Subcutaneous abdominal adipose tissue (tissue), 5 donors: ENCODE results near the gene KIF1B.

Source experiments
- H3K27ac ChIP-seq: one replicate; pipeline ENCODE4 v1.7.0; 2013; ENCODE audit warnings: low read depth, mild to moderate bottlenecking, inconsistent platforms, low read length, moderate library complexity
- H3K27me3 ChIP-seq, 5 donors: one replicate each; pipeline ENCODE4 v1.7.0; 2013; ENCODE audit warnings: low read length in 5 of 5, inconsistent platforms in 1 of 5; ENCODE audit not compliant: control insufficient read depth in 5 of 5, insufficient read depth in 4 of 5
- H3K36me3 ChIP-seq, 5 donors: one replicate each; pipeline ENCODE4 v1.7.0; 2013; ENCODE audit warnings: low read length in 5 of 5; ENCODE audit not compliant: control insufficient read depth in 5 of 5, insufficient read depth in 5 of 5
- H3K4me1 ChIP-seq, 5 donors: one replicate each; pipeline ENCODE4 v1.7.0; 2013; ENCODE audit warnings: low read length in 5 of 5, mild to moderate bottlenecking in 3 of 5, moderate library complexity in 1 of 5; ENCODE audit not compliant: control insufficient read depth in 5 of 5, insufficient read depth in 5 of 5
- H3K4me3 ChIP-seq, 5 donors: one replicate each; pipeline ENCODE4 v1.7.0; 2013; ENCODE audit warnings: low read length in 5 of 5, low read depth in 1 of 5
- H3K9ac ChIP-seq, 5 donors: one replicate each; pipeline ENCODE4 v1.7.0; 2013; ENCODE audit warnings: low read length in 5 of 5, mild to moderate bottlenecking in 4 of 5, moderate library complexity in 3 of 5
- H3K9me3 ChIP-seq, 5 donors: one replicate each; pipeline ENCODE4 v1.7.0; 2013; ENCODE audit warnings: low read length in 5 of 5; ENCODE audit not compliant: control insufficient read depth in 5 of 5
- donor health status: healthy.
- donor health status: healthy.
- donor health status: healthy.
- donor health status: healthy.
- donor health status: healthy.

Gene KIF1B

GRCh38 chr1:10209905-10210810, at the start of gene KIF1B:
Gene KIF1B, plus strand, starts transcription at chr1:10210570. Its CDS starts 21,759 bp downstream, at chr1:10232329.
- H3K9me3 ChIP-seq = no peaks in the 10 kb centered on the region
- no peaks in the 10 kb centered on the region for H3K36me3 ChIP-seq
- peak within 1 kb of the TSS; percentile 78 to 100 (median 96) for H3K4me3 ChIP-seq
- no peaks in the 10 kb centered on the region for H3K27me3 ChIP-seq
- H3K27ac ChIP-seq = peak within 1 kb of the TSS; percentile 98
- H3K9ac ChIP-seq = peak within 1 kb of the TSS; percentile 71 to 100 (median 95)
- H3K4me1 ChIP-seq = peaks cover 6 to 33% (median 30%) of the 10 kb centered on the region in 5 donors

GRCh38 chr1:10160907-10161490, 49.4 kb upstream of the KIF1B start:
- Histone ChIP-seq H3K4me1 (no peaks in the 10 kb centered on the region), H3K27ac (no peak overlapping the region), H3K36me3 (peaks cover 12 to 66% (median 42%) of the 10 kb centered on the region in 5 donors), H3K9ac (no peak overlapping the region), H3K9me3 (no peaks in the 10 kb centered on the region), H3K4me3 (no peak overlapping the region), H3K27me3 (no peaks in the 10 kb centered on the region)

- no peaks in the 10 kb centered on the region for H3K9me3 ChIP-seq
- no peaks in the 10 kb centered on the region for H3K27me3 ChIP-seq
- H3K27ac ChIP-seq = no peak overlapping the region
- no peak overlapping the region for H3K9ac ChIP-seq
- H3K36me3 ChIP-seq = peaks cover 9 to 69% (median 48%) of the 10 kb centered on the region in 5 donors
- no peak overlapping the region for H3K4me3 ChIP-seq
- no peaks in the 10 kb centered on the region for H3K4me1 ChIP-seq
Observed at GRCh38 chr1:10161541-10162290, 48.7 kb upstream of the KIF1B start.

GRCh38 chr1:10168912-10169514, 41.4 kb upstream of the KIF1B start:
- Histone ChIP-seq H3K4me1 (no peaks in the 10 kb centered on the region), H3K9me3 (no peaks in the 10 kb centered on the region), H3K27ac (no peak overlapping the region), H3K27me3 (no peaks in the 10 kb centered on the region), H3K4me3 (no peak overlapping the region), H3K36me3 (peaks cover 20 to 83% (median 71%) of the 10 kb centered on the region in 5 donors), H3K9ac (no peak overlapping the region)

- Histone ChIP-seq H3K4me1 (no peaks in the 10 kb centered on the region), H3K27me3 (no peaks in the 10 kb centered on the region), H3K27ac (no peak overlapping the region), H3K9me3 (no peaks in the 10 kb centered on the region), H3K9ac (no peak overlapping the region), H3K4me3 (no peak overlapping the region), H3K36me3 (peaks cover 20 to 76% (median 65%) of the 10 kb centered on the region in 5 donors)
Observed at GRCh38 chr1:10170239-10170574, 40.2 kb upstream of the KIF1B start.

- no peaks in the 10 kb centered on the region for H3K9me3 ChIP-seq
- H3K27ac ChIP-seq = no peak overlapping the region
- H3K4me3 ChIP-seq = no peak overlapping the region
- peaks cover 24 to 68% (median 57%) of the 10 kb centered on the region in 5 donors for H3K36me3 ChIP-seq
- no peaks in the 10 kb centered on the region for H3K4me1 ChIP-seq
- H3K9ac ChIP-seq = no peak overlapping the region
- H3K27me3 ChIP-seq = no peaks in the 10 kb centered on the region
Observed at GRCh38 chr1:10171105-10171767, 39.1 kb upstream of the KIF1B start.

- Histone ChIP-seq H3K36me3 (peaks cover 26 to 63% (median 54%) of the 10 kb centered on the region in 5 donors), H3K9ac (no peak overlapping the region), H3K27me3 (no peaks in the 10 kb centered on the region), H3K9me3 (no peaks in the 10 kb centered on the region), H3K4me3 (no peak overlapping the region), H3K27ac (no peak overlapping the region), H3K4me1 (no peaks in the 10 kb centered on the region)
Observed at GRCh38 chr1:10171995-10172669, 38.2 kb upstream of the KIF1B start.

GRCh38 chr1:10173582-10173981, 36.8 kb upstream of the KIF1B start:
- no peaks in the 10 kb centered on the region for H3K27me3 ChIP-seq
- peaks cover 24 to 57% (median 49%) of the 10 kb centered on the region in 5 donors for H3K36me3 ChIP-seq
- H3K9ac ChIP-seq = no peak overlapping the region
- H3K27ac ChIP-seq = no peak overlapping the region
- no peak overlapping the region for H3K4me3 ChIP-seq
- no peaks in the 10 kb centered on the region for H3K4me1 ChIP-seq
- H3K9me3 ChIP-seq = no peaks in the 10 kb centered on the region

GRCh38 chr1:10177876-10178275, 32.5 kb upstream of the KIF1B start:
- H3K9ac ChIP-seq = no peak overlapping the region
- H3K27ac ChIP-seq = no peak overlapping the region
- H3K4me1 ChIP-seq = no peaks in the 10 kb centered on the region
- no peak overlapping the region for H3K4me3 ChIP-seq
- no peaks in the 10 kb centered on the region for H3K27me3 ChIP-seq
- no peaks in the 10 kb centered on the region for H3K9me3 ChIP-seq
- H3K36me3 ChIP-seq = peaks cover 14 to 44% (median 41%) of the 10 kb centered on the region in 5 donors
